NB4 (cell line): ENCODE results near the gene FLNB.

Experiments
- POLR2A ChIP-seq: IDR thresholded peaks from 2 replicates; pipeline ENCODE4 v1.6.1; 2011; ENCODE audit warnings: mild to moderate bottlenecking; ENCODE audit not compliant: insufficient read length; ENCODE audit errors: extremely low read depth
- TF ChIP-seq, protein P1 (sequence below): IDR thresholded peaks from one replicate; pipeline ENCODE4 v1.5.1; 2012; ENCODE audit warnings: low read depth, low read length
- TF ChIP-seq, protein P2 (sequence below): IDR thresholded peaks from 2 replicates; pipeline ENCODE4 v1.6.1; 2011; ENCODE audit warnings: low read depth, low read length

GRCh38 chr3:58021962-58022361, 13.7 kb downstream of the FLNB start:
- no peak for TF ChIP-seq POLR2A
- TF ChIP-seq, protein P1, sequence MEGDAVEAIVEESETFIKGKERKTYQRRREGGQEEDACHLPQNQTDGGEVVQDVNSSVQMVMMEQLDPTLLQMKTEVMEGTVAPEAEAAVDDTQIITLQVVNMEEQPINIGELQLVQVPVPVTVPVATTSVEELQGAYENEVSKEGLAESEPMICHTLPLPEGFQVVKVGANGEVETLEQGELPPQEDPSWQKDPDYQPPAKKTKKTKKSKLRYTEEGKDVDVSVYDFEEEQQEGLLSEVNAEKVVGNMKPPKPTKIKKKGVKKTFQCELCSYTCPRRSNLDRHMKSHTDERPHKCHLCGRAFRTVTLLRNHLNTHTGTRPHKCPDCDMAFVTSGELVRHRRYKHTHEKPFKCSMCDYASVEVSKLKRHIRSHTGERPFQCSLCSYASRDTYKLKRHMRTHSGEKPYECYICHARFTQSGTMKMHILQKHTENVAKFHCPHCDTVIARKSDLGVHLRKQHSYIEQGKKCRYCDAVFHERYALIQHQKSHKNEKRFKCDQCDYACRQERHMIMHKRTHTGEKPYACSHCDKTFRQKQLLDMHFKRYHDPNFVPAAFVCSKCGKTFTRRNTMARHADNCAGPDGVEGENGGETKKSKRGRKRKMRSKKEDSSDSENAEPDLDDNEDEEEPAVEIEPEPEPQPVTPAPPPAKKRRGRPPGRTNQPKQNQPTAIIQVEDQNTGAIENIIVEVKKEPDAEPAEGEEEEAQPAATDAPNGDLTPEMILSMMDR, result no peak
- TF ChIP-seq, protein P2, sequence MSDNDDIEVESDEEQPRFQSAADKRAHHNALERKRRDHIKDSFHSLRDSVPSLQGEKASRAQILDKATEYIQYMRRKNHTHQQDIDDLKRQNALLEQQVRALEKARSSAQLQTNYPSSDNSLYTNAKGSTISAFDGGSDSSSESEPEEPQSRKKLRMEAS, result no peak
